Measurements from ENCODE around the gene RPRD2.

Gene RPRD2

DNA sequence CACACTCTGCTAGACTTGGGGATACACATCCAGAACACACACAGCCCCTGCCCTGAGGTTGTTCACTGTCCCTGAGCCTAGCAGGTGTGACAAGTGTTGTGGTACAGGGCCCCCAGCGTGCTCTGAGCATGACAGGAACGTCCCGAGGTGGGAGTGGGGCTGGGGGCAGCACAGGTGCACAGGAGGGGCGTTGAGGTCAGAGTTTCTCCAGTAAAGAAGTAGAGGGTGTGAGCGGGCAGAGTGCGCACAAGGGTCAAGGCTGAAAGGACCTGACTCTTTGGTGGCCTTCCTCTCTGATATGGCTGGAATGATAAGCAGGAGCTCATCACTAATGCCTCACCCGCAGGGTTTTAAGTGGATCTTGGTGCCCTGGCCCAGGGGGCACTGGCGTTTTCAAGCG is 150.3 kb downstream of the RPRD2 start:
- no peak for DNase-seq (ENCODE audit: low read depth in 2 of 2)

DNA sequence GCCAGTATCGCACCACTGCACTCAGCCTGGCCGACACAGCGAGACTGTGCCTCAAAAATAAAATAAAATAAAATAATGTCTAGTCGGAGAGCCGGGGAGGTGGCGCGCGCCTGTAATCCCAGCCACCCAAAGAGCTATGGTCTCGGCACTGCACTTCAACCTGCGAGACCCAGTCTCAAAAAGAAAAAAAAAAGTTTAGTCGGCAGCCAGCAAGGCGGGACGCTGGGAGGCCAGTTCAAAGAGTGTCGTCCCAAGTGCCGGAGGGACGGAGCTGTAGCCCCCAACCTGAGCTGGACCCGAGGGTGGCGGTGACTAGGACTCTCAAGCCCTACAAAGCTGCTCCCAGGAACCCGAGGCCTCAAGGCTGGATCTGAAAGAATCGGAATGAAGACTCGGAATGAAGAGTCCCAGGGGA is 151.0 kb downstream of the RPRD2 start:
- no peak for DNase-seq (ENCODE audit: low read depth in 2 of 2)

DNA sequence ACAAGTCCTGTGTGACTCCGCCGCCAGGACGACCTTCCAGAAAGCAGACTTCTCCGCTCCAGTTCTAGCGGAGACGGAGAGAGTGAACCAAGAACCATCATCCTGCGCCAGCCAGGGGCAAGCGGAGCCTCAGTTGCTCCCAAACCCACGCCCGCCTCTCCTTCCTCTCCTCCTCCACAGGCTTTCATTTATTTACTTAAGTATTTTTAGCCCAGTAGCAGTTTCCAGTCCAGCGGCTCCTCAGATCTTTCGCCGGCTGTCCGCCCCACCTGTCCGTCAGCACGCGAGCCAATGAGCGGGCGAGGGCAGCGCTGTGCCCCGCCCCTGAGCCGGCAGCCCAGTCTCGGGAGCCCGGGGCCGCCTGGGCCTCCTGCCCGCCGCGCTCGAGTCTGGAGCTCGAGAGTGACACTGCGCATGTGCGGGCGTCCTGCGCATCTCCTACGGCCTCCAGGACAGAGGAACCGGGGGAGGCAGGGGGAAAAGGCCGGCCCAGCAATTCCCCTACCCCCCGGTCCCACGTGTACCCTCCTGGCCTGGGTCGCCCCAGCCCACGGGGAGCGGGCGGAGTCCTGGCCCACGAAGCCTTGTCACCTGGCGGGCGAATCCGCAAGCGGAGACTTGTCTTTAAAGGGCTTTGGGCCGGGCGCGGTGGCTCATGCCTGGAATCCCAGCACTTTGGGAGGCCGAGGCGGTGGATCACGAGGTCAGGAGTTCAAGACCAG is 151.5 kb downstream of the RPRD2 start, which contains the start of gene FALEC:
TSS of gene FALEC (plus strand) at position 425 of the 722 bp plus-strand sequence.
- DNase-seq (ENCODE audit: low read depth in 2 of 2) = peak; percentile 79 to 90

DNA sequence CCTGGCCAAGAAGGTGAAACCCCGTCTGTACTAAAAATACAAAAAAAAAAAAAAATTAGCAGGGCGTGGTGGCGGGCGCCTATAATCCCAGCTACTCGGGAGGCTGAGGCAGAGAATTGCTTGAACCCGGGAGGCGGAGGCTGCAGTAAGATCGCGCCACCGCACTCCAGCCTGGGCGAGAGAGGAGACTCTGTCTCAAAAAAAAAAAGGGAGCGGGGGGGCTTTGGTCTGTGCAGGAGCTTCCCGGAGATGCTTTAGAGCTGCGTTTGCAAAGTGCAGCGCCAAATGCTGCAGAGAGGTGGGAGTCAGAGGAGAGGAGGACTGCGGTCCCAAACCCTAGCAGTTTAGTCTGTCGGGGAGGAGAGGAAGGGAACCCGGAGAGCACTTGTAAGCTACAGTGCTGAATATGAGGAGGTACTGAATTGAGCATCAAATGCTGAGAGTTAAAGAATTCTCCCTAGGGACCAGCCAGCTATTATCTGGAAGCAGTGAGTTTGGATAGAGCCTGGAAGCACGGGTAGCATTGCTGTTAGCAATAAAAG is 152.2 kb downstream of the RPRD2 start:
- peak in 1 of 2 donors; percentile 5 for DNase-seq (ENCODE audit: low read depth in 2 of 2)

DNA sequence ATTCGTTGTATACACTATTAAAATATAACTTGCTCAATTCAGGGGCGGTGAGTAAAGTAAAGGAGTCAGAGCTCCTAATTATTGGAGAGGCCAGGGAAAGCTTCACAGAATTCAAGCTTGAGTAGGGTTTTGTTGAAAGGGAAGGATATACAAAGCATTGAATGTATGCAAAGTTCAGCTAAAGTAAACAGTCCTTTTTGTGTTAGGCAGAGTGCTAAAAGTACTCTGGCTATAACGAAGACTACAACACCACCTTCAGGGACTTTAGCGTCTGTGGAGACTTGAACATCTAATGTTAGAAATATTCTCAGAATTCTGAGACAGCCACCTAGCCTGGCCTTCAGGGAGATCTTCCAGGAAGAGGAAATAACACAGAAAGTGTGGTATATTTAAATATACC is 152.7 kb downstream of the RPRD2 start:
- DNase-seq (ENCODE audit: low read depth in 2 of 2) = no peak

DNA sequence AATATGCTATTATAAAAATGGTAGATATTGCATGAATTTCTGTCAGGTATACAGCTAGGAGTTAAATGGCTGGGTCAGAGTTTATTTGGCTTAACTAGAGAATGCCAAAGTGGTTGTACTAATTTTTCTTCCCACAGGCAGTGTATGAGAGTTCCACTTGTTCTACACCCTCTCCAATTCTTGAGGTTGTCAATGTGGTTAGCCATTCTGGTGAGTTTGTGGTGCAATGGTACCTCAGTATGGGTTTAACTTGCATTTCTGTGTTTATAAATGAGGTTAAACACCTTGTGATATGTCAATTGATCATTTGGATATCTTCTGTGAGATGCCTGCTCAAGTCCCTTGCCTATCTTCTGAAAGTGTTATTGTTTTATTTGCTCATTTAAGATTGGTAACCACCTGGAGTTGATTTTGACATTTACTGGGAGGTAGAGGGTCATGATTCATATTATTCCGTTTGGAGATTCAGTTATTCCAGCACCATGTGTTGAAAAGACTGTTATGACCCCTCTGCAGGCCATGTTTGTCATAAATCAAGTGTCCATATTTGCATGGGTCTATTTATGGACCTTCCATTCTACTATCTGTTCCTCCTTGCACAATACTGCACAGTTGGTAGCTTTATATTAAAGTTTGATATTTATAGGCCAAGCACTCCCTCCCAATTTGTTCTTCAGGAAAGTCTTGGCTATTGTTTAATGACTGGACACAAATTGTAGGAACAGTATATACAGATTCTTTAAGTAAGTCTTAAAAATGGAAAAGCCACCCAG is 157.4 kb downstream of the RPRD2 start:
- no peak for DNase-seq (ENCODE audit: low read depth in 2 of 2)

DNA sequence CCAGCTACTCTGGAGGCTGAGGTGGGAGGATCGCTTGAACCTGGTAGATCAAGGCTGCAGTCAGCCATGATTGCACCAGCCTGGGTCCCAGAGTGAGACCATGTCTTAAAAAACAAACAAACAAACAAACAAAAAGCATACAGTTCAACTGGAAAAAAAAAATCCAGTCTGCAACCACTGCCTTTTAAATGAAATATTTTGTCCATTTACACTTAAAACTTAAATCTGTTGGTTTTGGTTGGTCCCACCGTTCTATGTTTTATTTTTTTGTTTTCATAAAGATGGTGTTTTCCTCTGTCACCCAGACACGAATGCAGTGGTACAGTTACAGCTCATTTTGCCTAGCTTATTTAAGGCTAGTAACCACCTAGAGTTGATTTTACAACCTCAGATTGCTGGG is 161.4 kb downstream of the RPRD2 start:
- no peak for DNase-seq (ENCODE audit: low read depth in 2 of 2)

Data from stimulated activated CD4-positive, alpha-beta T cell treated with anti-CD3 and anti-CD28 coated beads, Interleukin-1b, Interleukin-23, amount 100 ng/mL, for 4 hours (primary cell).